Activated CD4-positive, alpha-beta T cell treated with anti-CD3 and anti-CD28 coated beads, Interleukin-2, Interleukin-4, amounts not matched to agents 100 ng/mL and 50 ng/mL, durations not matched to agents 16 hours and 8 hours (primary cell): ENCODE data around the gene TRAPPC4.

Experiments used
- DNase-seq: peaks from one replicate; pipeline ENCODE4 v3.0.0-alpha.2; 2020; ENCODE audit warnings: low spot score

Gene TRAPPC4

GRCh38 chr11:119067371-119068222, 49.0 kb downstream of the TRAPPC4 start, which contains the start of gene VPS11:
VPS11 (plus strand) TSS chr11:119067818; CDS start chr11:119067824, 6 bp downstream.
- peak; percentile 98 for DNase-seq
